Occipital lobe (tissue), 2 donors: Measurements from ENCODE around the gene PIK3R3. TPM values are rescaled to one million over a fixed set of nuclear protein-coding genes. Genes with fewer than 3 reads are reported as not detected.

Source experiments
- DNase-seq: peaks from one replicate; lab custom pipeline; 2025; lab: John Stamatoyannopoulos, UW
- total RNA-seq: library from RNA; depleted of rRNA; stranded (reverse); fragments of >200 nt; gene quantifications from one replicate; pipeline ENCODE4 v1.2.3, GENCODE V29; 2014

Gene PIK3R3
- total RNA-seq, 1 donor from 2014 or later, result 25.3 TPM

GRCh38 chr1:46157916-46158311 is 25.5 kb upstream of the PIK3R3 start:
- DNase-seq, result no peak

DNA sequence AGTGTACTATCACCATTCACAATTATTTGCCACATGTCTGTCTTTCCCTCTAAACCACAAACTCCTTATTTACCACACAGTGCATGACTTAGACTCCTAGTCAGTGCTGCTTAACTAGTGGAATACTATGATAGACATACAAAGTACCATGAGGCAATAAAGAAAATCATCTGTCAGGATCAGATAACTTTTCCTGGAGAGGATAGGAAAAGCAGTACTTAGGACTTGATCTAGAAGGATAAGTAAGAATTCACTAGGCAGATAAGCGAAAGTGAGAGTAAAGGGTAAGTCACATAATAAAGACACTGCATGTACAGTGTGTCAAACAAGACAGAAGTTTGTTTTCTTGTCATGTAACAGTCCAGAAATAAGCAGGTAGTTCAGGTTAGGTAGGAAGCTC is 21.3 kb upstream of the PIK3R3 start:
- DNase-seq, result no peak

DNA sequence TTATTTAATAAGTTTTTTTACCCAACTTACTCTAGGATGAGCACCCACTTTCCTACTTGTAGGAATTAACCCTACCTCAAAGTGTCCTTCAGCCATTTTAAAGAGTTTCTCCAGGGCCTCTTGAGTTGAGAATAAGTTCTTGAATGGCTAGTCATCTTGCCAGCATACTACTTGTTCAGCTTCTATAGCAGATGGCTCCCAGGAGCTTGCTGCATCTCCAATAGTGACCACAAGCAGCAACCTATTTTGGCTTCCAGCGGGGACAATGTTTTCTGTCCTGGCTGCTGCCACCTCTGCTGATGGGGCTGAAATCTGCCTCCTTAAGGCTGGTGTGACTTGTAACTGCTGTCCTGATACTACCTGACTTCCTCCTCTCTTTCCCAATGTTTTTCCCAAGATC is 20.8 kb upstream of the PIK3R3 start:
- no peak for DNase-seq

- DNase-seq, result no peak
These were observed 19.6 kb upstream of the PIK3R3 start for GRCh38 chr1:46152016-46152415.

DNA sequence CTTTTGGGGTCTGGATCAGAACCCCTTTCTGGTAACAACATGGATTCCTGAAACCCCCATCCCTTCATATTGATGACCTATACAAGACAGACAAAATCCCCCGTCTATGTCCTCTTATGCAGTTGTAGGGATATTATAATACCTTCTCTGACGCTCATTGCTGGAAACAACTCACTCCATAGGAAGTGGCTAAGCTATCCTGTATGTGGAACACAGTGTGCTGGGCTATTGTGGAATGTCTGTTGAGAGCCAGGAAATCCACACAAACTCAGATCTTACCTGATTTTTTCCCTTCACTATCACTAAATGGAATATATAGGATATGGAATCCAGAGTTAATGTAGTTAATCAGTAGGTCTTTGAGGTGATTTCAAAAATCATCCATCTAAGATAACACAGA is 17.7 kb upstream of the PIK3R3 start:
- no peak for DNase-seq

DNA sequence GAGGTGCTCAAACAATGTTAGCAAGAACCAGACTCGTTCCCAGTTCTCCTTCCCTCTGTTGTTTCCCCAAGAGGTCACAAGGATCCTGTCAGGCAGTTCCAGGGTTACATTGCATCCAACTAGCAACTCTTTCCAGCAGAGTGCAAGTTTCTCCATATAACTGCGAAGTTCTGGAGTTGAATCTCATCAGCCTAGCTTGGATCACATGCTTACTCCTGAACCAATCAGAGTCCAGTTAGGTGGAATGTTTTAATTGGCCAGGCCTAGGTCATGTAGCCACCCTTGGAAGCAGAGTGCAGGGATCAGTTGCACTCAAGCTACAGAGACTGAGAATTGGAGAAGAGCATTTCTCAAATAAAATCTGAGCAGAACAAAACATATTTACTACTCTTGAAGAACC is 15.9 kb upstream of the PIK3R3 start:
- DNase-seq, result no peak

GRCh38 chr1:46137916-46138315 is 5.5 kb upstream of the PIK3R3 start:
- no peak for DNase-seq

DNA sequence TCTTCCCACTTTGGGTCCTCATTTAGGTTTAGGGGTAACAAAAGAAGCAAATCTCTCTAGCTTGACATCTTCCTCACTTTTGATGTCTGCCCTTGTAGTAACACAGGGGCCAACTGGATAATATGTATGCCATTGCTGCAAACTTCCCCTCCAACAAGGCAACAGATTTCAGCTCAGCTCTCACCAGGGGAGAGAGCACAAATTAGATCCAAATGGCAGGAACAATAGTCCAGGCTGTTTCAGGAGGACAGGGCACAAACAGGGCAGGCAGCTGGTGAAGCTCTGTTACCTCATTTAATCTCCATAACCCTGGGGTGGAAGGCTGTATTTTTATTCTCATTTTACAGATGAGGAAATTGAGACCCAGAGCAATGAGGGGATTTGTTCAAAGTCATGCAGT is 4.3 kb upstream of the PIK3R3 start:
- no peak for DNase-seq

DNA sequence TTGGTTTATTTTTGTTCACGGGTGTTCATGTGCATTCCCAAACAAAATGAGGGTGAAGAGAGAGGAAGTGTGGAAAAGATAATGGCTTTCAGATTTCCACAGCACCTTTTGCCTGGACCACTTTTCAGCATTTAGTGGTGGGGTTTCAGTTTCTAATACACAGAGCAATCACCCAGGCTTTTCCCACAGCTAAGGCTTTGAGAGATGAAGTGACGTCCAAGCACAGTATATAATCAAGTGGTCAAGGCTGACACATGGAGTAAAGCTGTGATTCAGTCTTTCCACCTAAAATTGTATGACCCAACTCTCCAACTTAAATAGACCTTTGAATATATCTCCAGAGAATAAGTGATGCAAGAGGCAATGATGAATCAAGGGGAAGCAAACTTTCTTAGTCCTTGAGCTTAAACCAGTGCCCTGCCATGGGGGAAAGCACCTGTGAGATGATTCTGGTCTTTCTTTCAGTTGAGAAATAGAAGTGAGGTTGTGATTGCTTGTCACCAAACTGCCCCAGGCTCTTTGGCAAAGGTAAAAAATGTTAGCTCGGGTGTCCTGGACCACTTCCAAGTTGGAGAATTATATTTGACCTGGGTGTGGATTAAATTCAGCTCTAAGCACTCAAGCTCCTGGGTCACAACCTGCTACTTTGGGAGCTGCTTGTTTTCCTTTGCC is 2.4 kb upstream of the PIK3R3 start:
- DNase-seq, result no peak

- DNase-seq, result no peak
These were observed 1.4 kb upstream of the PIK3R3 start for GRCh38 chr1:46133781-46134350.

GRCh38 chr1:46133181-46133658 is 791 bp upstream of the PIK3R3 start:
- no peak for DNase-seq

GRCh38 chr1:46131712-46132528 is 509 bp downstream of the PIK3R3 start:
- no peak for DNase-seq

DNA sequence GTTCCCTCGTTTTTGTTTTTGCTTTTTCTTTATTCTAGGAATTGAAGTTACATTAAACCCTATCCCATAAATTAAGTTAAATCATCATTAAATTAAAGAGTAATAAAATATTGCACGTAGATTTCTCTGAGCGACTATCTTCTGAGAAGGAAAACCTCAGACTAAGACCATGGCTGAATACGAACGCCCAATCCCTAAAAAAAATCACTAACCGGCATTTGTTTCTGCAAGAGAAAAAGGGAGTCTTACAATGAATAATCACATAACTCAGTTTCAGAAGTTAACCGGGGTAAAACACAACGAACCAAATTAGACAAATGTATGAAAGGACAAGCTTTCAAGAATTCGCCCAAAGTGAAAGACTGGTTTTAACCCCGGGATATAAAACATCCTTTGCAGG is 1.3 kb downstream of the PIK3R3 start:
- no peak for DNase-seq

GRCh38 chr1:46130606-46131005 is 1.8 kb downstream of the PIK3R3 start:
- no peak for DNase-seq

GRCh38 chr1:46130121-46130520 is 2.3 kb downstream of the PIK3R3 start:
- no peak for DNase-seq

DNA sequence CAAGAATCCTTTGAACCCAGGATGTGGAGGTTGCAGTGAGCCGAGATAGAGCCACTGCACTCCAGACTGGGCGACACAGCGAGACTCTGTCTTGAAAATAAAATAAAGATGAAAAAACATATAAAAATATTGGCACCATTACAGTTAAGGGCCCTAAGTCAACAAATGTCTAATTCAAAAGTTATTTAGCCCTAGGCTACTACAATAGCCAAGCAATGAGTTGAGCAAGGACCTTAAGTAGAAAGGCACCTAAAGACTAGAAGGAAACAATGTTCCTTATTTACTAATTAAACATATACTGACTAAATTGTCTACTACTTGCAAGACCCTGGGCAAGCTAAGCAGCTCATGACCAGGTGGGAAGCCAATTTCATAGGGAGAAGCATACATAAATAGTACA is 4.1 kb downstream of the PIK3R3 start:
- no peak for DNase-seq

DNA sequence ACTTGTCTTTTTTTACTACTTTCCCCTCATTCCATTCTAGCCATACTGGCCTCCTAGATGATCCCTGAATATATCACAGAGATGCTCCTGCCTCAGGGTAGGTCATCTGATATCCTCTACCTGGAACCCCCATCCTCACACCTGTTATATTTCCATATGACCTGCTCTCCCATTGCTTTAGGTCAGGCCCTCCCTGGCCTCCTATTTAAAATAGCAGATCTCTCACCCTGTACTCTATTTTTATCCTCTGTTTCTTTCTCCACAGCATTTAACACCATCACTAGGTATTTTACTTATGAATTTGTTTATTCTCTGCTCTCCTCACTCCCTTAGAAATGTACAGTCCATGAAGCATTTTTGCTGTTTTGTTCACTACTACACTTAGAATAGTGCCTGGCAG is 13.6 kb downstream of the PIK3R3 start:
- DNase-seq, result no peak

DNA sequence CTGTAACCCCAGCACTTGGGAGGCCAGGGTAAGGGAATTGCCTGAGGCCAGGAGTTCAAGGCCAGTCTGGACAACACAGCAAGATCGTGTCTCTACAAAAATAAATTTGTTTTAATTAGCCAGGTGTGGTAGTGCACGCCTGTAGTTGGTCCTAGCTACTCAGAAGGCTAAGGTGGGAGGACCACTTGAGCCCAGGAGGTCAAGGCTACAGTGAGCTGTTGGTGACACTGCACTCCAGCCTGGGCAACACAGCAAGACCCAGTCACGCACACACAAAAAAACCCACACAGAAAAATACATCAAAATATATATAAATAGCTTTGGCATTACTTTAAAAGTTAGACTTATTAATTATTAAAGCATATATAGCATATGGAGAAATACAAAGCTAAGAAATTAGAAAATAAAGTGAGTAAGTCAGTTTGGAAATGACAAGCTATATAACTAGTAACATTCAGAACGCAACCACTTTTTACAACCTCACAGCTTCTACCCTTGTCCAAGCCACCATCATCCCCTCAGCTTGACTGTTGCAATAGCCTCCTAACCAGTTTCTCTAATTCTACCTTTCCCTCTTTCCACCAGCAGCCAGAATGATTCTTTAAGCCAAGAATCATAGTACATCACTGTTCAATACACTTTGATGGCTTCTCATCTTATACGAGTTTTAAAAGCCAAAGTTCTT is 14.5 kb downstream of the PIK3R3 start:
- no peak for DNase-seq

DNA sequence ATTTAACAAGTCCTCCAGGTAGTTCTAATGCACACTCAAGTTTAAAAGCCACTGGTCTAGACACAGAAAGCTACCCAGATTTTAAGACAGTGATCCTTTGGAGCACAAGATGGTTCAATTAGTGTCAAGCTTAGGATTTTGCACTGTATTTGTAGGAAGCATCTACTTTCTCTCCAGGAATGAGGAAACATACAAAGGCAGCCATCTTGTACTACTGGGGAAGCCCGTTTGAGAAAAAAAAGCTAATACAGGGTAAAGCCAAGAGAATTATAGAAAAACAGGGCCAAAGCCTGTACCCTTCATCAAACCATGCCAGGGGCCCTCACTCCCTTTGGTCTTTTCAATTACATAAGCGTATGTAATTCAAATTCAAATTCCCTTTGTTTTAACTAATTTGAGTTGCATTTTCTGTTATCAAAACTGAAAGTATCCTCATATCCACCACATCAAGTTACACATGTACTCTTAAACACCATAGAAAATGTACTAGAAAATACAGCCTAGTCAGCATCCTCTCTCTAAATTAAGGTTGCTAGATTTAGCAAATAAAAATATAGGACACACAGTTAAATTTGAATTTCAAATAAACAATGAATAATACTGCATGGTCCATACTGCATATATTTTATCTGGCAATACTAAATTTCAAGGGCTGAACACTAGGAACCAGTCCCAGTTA is 17.4 kb downstream of the PIK3R3 start:
- DNase-seq, result no peak

GRCh38 chr1:46113948-46114347 is 18.5 kb downstream of the PIK3R3 start:
- no peak for DNase-seq

DNA sequence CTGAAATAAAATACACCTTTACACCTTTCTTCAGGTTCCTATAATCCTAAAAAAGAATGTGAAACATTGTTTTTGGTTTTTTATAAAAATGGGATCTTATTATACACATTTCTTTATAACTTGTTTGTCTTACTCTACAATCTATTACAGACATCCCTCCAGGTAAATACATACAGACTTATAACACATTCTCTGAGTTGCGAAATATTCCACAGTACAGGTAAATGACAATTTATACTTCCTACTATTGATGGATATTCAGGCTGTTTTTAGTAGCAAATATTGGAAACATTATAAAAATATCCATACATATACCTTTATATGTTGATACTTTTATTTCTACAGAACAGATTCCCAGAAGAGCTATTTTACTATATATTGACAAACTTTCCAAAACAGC is 20.3 kb downstream of the PIK3R3 start:
- DNase-seq, result no peak

DNA sequence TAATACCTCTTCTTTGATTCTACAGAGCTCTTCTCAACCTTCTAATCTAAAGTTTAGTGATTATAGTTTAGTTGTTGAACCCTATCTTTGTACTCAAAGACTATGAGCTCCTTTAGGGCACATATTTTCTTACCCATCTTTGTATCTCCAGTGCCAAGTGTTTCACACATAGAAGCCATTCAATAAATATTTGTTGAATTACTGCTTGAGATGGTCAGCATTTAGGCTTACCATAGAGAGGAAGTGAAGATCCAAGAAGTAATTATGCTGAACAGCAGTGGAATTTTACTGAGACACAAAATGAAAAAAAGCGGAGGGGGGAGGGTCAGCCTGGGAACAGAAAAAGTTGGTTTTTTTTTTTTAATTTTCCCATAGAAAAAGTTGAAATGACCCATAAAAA is 21.9 kb downstream of the PIK3R3 start:
- no peak for DNase-seq
